IMR-90 (cell line): ENCODE results near the gene SLC34A3. TPM values are rescaled to one million over a fixed set of nuclear protein-coding genes. Genes with fewer than 3 reads are reported as not detected.

ENCODE experiments used
- ATAC-seq: fragments of 200-7000 bp; cut with Tn5 transposase; 2 replicates; pipeline ENCODE4 v1.9.1; 2020; ENCODE audit warnings: low read depth, mild to moderate bottlenecking, moderate library complexity
- BruUV-seq: library from RNA; stranded (reverse); fragments of 400-500 nt; replicated peaks from 2 replicates; lab custom pipeline; 2021; lab: Mats Ljungman, UMichigan
- CTCF ChIA-PET: fragments of 300-600 bp; formaldehyde crosslinking; extraction: SDS; loops from one replicate; lab custom pipeline; 2021; ENCODE audit warnings: antibody characterized with exemption; lab: Yijun Ruan, JAX
- POLR2A ChIA-PET: fragments of 300-600 bp; sonication (Branson Sonifier 250); formaldehyde crosslinking; loops from one replicate; lab custom pipeline; 2022; ENCODE audit warnings: antibody characterized with exemption; ENCODE audit not compliant: unreplicated experiment; lab: Charles Lee
- DNase-seq: peaks from one replicate; pipeline ENCODE4 v3.0.0; 2013
- H2AFZ ChIP-seq: replicated peaks from 2 replicates; pipeline ENCODE3; 2013; ENCODE audit warnings: low read length, mild to moderate bottlenecking; ENCODE audit not compliant: poor library complexity
- H2AK5ac ChIP-seq: 2 replicates; pipeline ENCODE4 v1.6.1; 2013; ENCODE audit warnings: low read depth, low read length, inconsistent platforms
- H2AK9ac ChIP-seq: replicated peaks from 2 replicates; pipeline ENCODE3; 2013; ENCODE audit warnings: mild to moderate bottlenecking, low read depth, low read length, moderate library complexity; ENCODE audit not compliant: poor library complexity
- H2BK120ac ChIP-seq: 2 replicates; pipeline ENCODE4 v1.6.1; 2013; ENCODE audit warnings: low read depth, low read length, inconsistent platforms
- H2BK15ac ChIP-seq: 3 replicates; pipeline ENCODE4 v1.6.1; 2013; ENCODE audit warnings: low read depth, low read length, inconsistent platforms
- H2BK20ac ChIP-seq: 2 replicates; pipeline ENCODE4 v1.6.1; 2013; ENCODE audit warnings: low read depth, mild to moderate bottlenecking, inconsistent platforms, low read length, moderate library complexity
- H2BK5ac ChIP-seq: 2 replicates; pipeline ENCODE4 v1.6.1; 2013; ENCODE audit warnings: mild to moderate bottlenecking, low read depth, low read length, inconsistent platforms; ENCODE audit not compliant: poor library complexity, severe bottlenecking
- H3K14ac ChIP-seq: replicated peaks from 2 replicates; pipeline ENCODE4 v1.6.1; 2013; ENCODE audit warnings: low read depth, low read length, inconsistent platforms
- H3K18ac ChIP-seq: 2 replicates; pipeline ENCODE4 v1.6.1; 2013; ENCODE audit warnings: low read depth, low read length, control low read depth
- H3K23ac ChIP-seq: 2 replicates; pipeline ENCODE4 v1.6.1; 2013; ENCODE audit warnings: low read depth, low read length, inconsistent platforms
- H3K27ac ChIP-seq: 2 replicates; pipeline ENCODE4 v1.5.1; 2013; ENCODE audit warnings: mild to moderate bottlenecking, control low read depth, low read length; ENCODE audit not compliant: insufficient read depth
- H3K27me3 ChIP-seq: 2 replicates; pipeline ENCODE4 v1.6.1; 2013; ENCODE audit warnings: low read length; ENCODE audit not compliant: control insufficient read depth, insufficient read depth
- H3K36me3 ChIP-seq: 2 replicates; pipeline ENCODE4 v1.6.1; 2013; ENCODE audit warnings: low read length, mixed read lengths; ENCODE audit not compliant: control insufficient read depth, insufficient read depth
- H3K4ac ChIP-seq: 2 replicates; pipeline ENCODE4 v1.6.1; 2013; ENCODE audit warnings: low read depth, low read length, inconsistent platforms
- H3K4me1 ChIP-seq: 2 replicates; pipeline ENCODE4 v1.6.1; 2013; ENCODE audit warnings: low read length, mixed read lengths; ENCODE audit not compliant: control insufficient read depth, insufficient read depth
- H3K4me2 ChIP-seq: 2 replicates; pipeline ENCODE4 v1.6.1; 2013; ENCODE audit warnings: low read depth, mild to moderate bottlenecking, control low read depth, low read length, moderate library complexity
- H3K4me3 ChIP-seq: 2 replicates; pipeline ENCODE4 v1.5.1; 2013; ENCODE audit warnings: low read depth, mild to moderate bottlenecking, control low read depth, low read length, moderate library complexity; ENCODE audit not compliant: insufficient read depth
- H3K56ac ChIP-seq: 2 replicates; pipeline ENCODE4 v1.6.1; 2013; ENCODE audit warnings: low read length, inconsistent platforms; ENCODE audit not compliant: insufficient read depth; ENCODE audit errors: extremely low read depth
- H3K79me1 ChIP-seq, 2 experiments: 2 replicates each; pipeline ENCODE4 v1.6.1; 2013; ENCODE audit warnings: low read length in 2 of 2, inconsistent platforms in 1 of 2, low read depth in 1 of 2
- H3K9ac ChIP-seq: 2 replicates; pipeline ENCODE4 v1.6.1; 2013; ENCODE audit warnings: low read depth, low read length, control low read depth
- H3K9me1 ChIP-seq: 2 replicates; pipeline ENCODE4 v1.6.1; 2013; ENCODE audit warnings: low read length, inconsistent platforms; ENCODE audit not compliant: insufficient read depth
- H3K9me3 ChIP-seq: 2 replicates; pipeline ENCODE4 v1.6.1; 2013; ENCODE audit warnings: low read length; ENCODE audit not compliant: control insufficient read depth, insufficient read depth
- H4K20me1 ChIP-seq: 2 replicates; pipeline ENCODE4 v1.6.1; 2013; ENCODE audit warnings: low read length, inconsistent platforms; ENCODE audit not compliant: insufficient read depth
- H4K5ac ChIP-seq: 2 replicates; pipeline ENCODE4 v1.6.1; 2013; ENCODE audit warnings: mild to moderate bottlenecking, low read depth, low read length, control low read depth
- H4K8ac ChIP-seq, 2 experiments: 2 replicates each; pipeline ENCODE4 v1.6.1; 2013; ENCODE audit warnings: low read depth in 2 of 2, low read length in 2 of 2, control low read depth in 1 of 2, inconsistent platforms in 1 of 2
- H4K91ac ChIP-seq: 2 replicates; pipeline ENCODE4 v1.6.1; 2013; ENCODE audit warnings: low read depth, low read length, inconsistent platforms; ENCODE audit not compliant: insufficient read depth
- BHLHE40 ChIP-seq: fragments of 150-350 bp; IDR thresholded peaks from 2 replicates; pipeline ENCODE4 v1.6.1; 2016; ENCODE audit warnings: mild to moderate bottlenecking, low read depth, low read length
- CEBPB ChIP-seq: IDR thresholded peaks from 2 replicates; pipeline ENCODE4 v1.6.1; 2012; ENCODE audit warnings: low read depth, low read length, improper control_type of control experiment
- CHD1 ChIP-seq: IDR thresholded peaks from 2 replicates; pipeline ENCODE4 v1.6.1; 2012; ENCODE audit warnings: low read depth, low read length, improper control_type of control experiment
- FOS ChIP-seq: fragments of 150-350 bp; IDR thresholded peaks from 2 replicates; pipeline ENCODE4 v1.6.1; 2016; ENCODE audit warnings: low read depth, low read length
- NFE2L2 ChIP-seq: fragments of 150-350 bp; IDR thresholded peaks from 2 replicates; pipeline ENCODE4 v1.6.1; 2016; ENCODE audit warnings: low read depth, mild to moderate bottlenecking, low read length
- POLR2A ChIP-seq: IDR thresholded peaks from 2 replicates; pipeline ENCODE4 v1.6.1; 2012; ENCODE audit warnings: mild to moderate bottlenecking, low read depth, low read length
- RAD21 ChIP-seq: IDR thresholded peaks from 2 replicates; pipeline ENCODE4 v1.6.1; 2012; ENCODE audit warnings: low read length, improper control_type of control experiment
- SMC3 ChIP-seq: fragments of 150-350 bp; IDR thresholded peaks from 2 replicates; pipeline ENCODE4 v1.6.1; 2016; ENCODE audit warnings: low read depth, mild to moderate bottlenecking, antibody characterized with exemption, low read length, moderate library complexity
- WGBS, 2 experiments: methylation state at CpG; one replicate each; pipeline versions ENCODE4 v1.1.5 to v1.1.7; 2013; ENCODE audit warnings: missing lambda C conversion rate in 2 of 2; ENCODE audit not compliant: insufficient read length in 1 of 2; ENCODE audit errors: extremely low coverage in 2 of 2; 5-methylcytosine and 5-hydroxymethylcytosine counted together
- dilution Hi-C: fragments of 300-500 bp; cut with HindIII; formaldehyde crosslinking; loops from one replicate; pipeline ENCODE4 v1.14.3; 2018; ENCODE audit warnings: low sequenced_read_pairs; ENCODE audit not compliant: unreplicated experiment
- in situ Hi-C: fragments of 300-500 bp; cut with MboI; formaldehyde crosslinking; loops from 3 replicates; pipeline ENCODE4 v1.14.3; 2019; ENCODE audit warnings: low sequenced_read_pairs, inconsistent platforms, mixed read lengths
- intact Hi-C: fragments of 100-400 bp; cut with micrococcal nuclease; formaldehyde crosslinking; loops from 2 replicates; pipeline ENCODE4 v1.10.0; 2022
- polyA plus RNA-seq, 3 experiments: library from polyadenylated mRNA; depleted of rRNA; stranded (reverse); fragments of >200 nt; gene quantifications; 2 replicates each; pipeline ENCODE4 v1.2.3, GENCODE V29; 2012; ENCODE audit warnings: low replicate concordance in 1 of 3
- total RNA-seq: library from RNA; depleted of rRNA; stranded (reverse); fragments of >200 nt; gene quantifications from 2 replicates; pipeline ENCODE4 v1.2.3, GENCODE V29; 2012
- TF ChIP-seq, protein P1 (sequence below): conservative IDR thresholded peaks from 2 replicates; pipeline ENCODE4 v1.5.1; 2012; ENCODE audit warnings: mild to moderate bottlenecking, low read depth, low read length, improper control_type of control experiment
- TF ChIP-seq, protein P2 (sequence below): fragments of 150-350 bp; IDR thresholded peaks from 2 replicates; pipeline ENCODE4 v1.6.1; 2016; ENCODE audit warnings: low read depth, mild to moderate bottlenecking, low read length, moderate library complexity, borderline replicate concordance

SLC34A3 gene
- total and polyA plus RNA-seq, 2 of the 4 experiments (the other 2 are of a cell fraction): not detected

DNA sequence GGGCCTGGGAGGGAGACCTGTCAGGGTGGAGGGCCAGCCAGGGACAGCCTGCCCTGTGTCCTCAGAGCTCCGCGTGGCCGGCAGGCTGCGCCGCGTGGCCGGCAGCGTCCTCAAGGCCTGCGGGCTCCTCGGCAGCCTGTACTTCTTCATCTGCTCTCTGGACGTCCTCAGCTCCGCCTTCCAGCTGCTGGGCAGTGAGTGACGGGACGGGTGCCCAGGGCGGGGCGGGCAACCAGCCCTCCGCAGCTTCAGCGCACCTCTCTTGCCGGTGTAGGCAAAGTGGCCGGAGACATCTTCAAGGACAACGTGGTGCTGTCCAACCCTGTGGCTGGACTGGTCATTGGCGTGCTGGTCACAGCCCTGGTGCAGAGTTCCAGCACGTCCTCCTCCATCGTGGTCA is 1.8 kb downstream of the SLC34A3 start:
- H2AFZ ChIP-seq: no peak overlapping the region
- H3K4ac ChIP-seq: no peak overlapping the region
- H3K23ac ChIP-seq: no peak overlapping the region
- 78% methylated on average over 20 of the region's 24 CpGs; no CpG with 5 or more reads in 1 of the 2 experiments for WGBS, 2 experiments
- POLR2A ChIA-PET: no interaction called here
- no peak overlapping the region for H3K4me2 ChIP-seq
- H2AK9ac ChIP-seq: no peak overlapping the region
- TF ChIP-seq BHLHE40 (no peak), SMC3 (no peak), RAD21 (no peak), CHD1 (no peak), FOS (no peak), POLR2A (no peak), CEBPB (no peak), NFE2L2 (no peak)
- TF ChIP-seq, protein P1, sequence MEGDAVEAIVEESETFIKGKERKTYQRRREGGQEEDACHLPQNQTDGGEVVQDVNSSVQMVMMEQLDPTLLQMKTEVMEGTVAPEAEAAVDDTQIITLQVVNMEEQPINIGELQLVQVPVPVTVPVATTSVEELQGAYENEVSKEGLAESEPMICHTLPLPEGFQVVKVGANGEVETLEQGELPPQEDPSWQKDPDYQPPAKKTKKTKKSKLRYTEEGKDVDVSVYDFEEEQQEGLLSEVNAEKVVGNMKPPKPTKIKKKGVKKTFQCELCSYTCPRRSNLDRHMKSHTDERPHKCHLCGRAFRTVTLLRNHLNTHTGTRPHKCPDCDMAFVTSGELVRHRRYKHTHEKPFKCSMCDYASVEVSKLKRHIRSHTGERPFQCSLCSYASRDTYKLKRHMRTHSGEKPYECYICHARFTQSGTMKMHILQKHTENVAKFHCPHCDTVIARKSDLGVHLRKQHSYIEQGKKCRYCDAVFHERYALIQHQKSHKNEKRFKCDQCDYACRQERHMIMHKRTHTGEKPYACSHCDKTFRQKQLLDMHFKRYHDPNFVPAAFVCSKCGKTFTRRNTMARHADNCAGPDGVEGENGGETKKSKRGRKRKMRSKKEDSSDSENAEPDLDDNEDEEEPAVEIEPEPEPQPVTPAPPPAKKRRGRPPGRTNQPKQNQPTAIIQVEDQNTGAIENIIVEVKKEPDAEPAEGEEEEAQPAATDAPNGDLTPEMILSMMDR: no peak
- TF ChIP-seq, protein P2, sequence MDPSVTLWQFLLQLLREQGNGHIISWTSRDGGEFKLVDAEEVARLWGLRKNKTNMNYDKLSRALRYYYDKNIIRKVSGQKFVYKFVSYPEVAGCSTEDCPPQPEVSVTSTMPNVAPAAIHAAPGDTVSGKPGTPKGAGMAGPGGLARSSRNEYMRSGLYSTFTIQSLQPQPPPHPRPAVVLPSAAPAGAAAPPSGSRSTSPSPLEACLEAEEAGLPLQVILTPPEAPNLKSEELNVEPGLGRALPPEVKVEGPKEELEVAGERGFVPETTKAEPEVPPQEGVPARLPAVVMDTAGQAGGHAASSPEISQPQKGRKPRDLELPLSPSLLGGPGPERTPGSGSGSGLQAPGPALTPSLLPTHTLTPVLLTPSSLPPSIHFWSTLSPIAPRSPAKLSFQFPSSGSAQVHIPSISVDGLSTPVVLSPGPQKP: no peak
- no peaks in the 10 kb centered on the region for H3K9me1 ChIP-seq
- dilution Hi-C loops (no loop called here), intact Hi-C loops (no loop called here), in situ Hi-C loops (no loop called here)
- H3K14ac ChIP-seq: no peak overlapping the region
- H3K27me3 ChIP-seq: peaks cover 1% of the 10 kb centered on the region; the same call in 1 of the 2 replicates
- H3K56ac ChIP-seq: no peak overlapping the region
- BruUV-seq: no TSS peak
- no peak overlapping the region for H2BK15ac ChIP-seq
- no peaks in the 10 kb centered on the region for H3K36me3 ChIP-seq
- H3K18ac ChIP-seq: no peak overlapping the region
- no peak overlapping the region for H4K91ac ChIP-seq
- no peaks in the 10 kb centered on the region for H3K9me3 ChIP-seq
- no peak for ATAC-seq
- no peak overlapping the region for H4K5ac ChIP-seq
- H3K27ac ChIP-seq: no peak overlapping the region
- no peak overlapping the region for H3K9ac ChIP-seq
- H3K4me3 ChIP-seq: no peak overlapping the region
- peaks cover 2% of the 10 kb centered on the region; the same call in 1 of the 2 replicates for H3K4me1 ChIP-seq
- DNase-seq: no peak
- CTCF ChIA-PET: no interaction called here
- H4K8ac ChIP-seq: no peak overlapping the region
- H3K79me1 ChIP-seq: peaks cover 2 to 10% of the 10 kb centered on the region in 2 experiments; a peak in 2 of 4 replicates
- H2BK120ac ChIP-seq: no peak overlapping the region
- peaks cover 3% of the 10 kb centered on the region; the same call in 1 of the 2 replicates for H4K20me1 ChIP-seq
- no peak overlapping the region for H2AK5ac ChIP-seq
- H2BK20ac ChIP-seq: no peak overlapping the region
- no peak overlapping the region for H2BK5ac ChIP-seq
